ENCODE data around the gene CLK3. TPM values are rescaled to one million over a fixed set of nuclear protein-coding genes. Genes with fewer than 3 reads are reported as not detected.

Gene CLK3
- total RNA-seq, 1 donor from 2014 or later = 122 TPM

- DNase-seq (ENCODE audit: low spot score) = no peak
- Mint-ChIP-seq H3K36me3 (ENCODE audit: low read depth) (peaks cover 57% of the 10 kb centered on the region), H3K4me1 (ENCODE audit: low read depth) (peaks cover 37% of the 10 kb centered on the region), H3K27ac (peak overlapping the region; percentile 17), H3K27me3 (ENCODE audit: low read depth) (no peaks in the 10 kb centered on the region), H3K9me3 (no peaks in the 10 kb centered on the region), H3K4me3 (ENCODE audit: low read depth) (no peak overlapping the region)
- intact Hi-C loops (cut with micrococcal nuclease) = no loop called here
These were observed 3.4 kb downstream of the CLK3 start for GRCh38 chr15:74618841-74619596.

GRCh38 chr15:74619916-74620635 is 4.4 kb downstream of the CLK3 start:
- Mint-ChIP-seq H3K27ac (no peak overlapping the region), H3K9me3 (no peaks in the 10 kb centered on the region), H3K36me3 (ENCODE audit: low read depth) (peaks cover 68% of the 10 kb centered on the region), H3K4me1 (ENCODE audit: low read depth) (peaks cover 37% of the 10 kb centered on the region), H3K4me3 (ENCODE audit: low read depth) (no peak overlapping the region), H3K27me3 (ENCODE audit: low read depth) (no peaks in the 10 kb centered on the region)
- intact Hi-C loops (cut with micrococcal nuclease) = no loop called here
- no peak for DNase-seq (ENCODE audit: low spot score)

- H3K4me3 Mint-ChIP-seq (ENCODE audit: low read depth) = no peak overlapping the region
- H3K4me1 Mint-ChIP-seq (ENCODE audit: low read depth) = peaks cover 42% of the 10 kb centered on the region
- peak; percentile 72 for DNase-seq (ENCODE audit: low spot score)
- no peaks in the 10 kb centered on the region for H3K9me3 Mint-ChIP-seq
- peaks cover 76% of the 10 kb centered on the region for H3K36me3 Mint-ChIP-seq (ENCODE audit: low read depth)
- intact Hi-C loops (cut with micrococcal nuclease) = no loop called here
- peak overlapping the region; percentile 78 for H3K27ac Mint-ChIP-seq
- H3K27me3 Mint-ChIP-seq (ENCODE audit: low read depth) = no peaks in the 10 kb centered on the region
These were observed 5.3 kb downstream of the CLK3 start for GRCh38 chr15:74620636-74621545.

- DNase-seq (ENCODE audit: low spot score) = no peak
- no peak overlapping the region for H3K27ac Mint-ChIP-seq
- H3K4me3 Mint-ChIP-seq (ENCODE audit: low read depth) = no peak overlapping the region
- H3K36me3 Mint-ChIP-seq (ENCODE audit: low read depth) = peaks cover 80% of the 10 kb centered on the region
- intact Hi-C loops (cut with micrococcal nuclease) = no loop called here
- no peaks in the 10 kb centered on the region for H3K9me3 Mint-ChIP-seq
- H3K27me3 Mint-ChIP-seq (ENCODE audit: low read depth) = no peaks in the 10 kb centered on the region
- peaks cover 40% of the 10 kb centered on the region for H3K4me1 Mint-ChIP-seq (ENCODE audit: low read depth)
These were observed 5.9 kb downstream of the CLK3 start for GRCh38 chr15:74621546-74621920.

- intact Hi-C loops (cut with micrococcal nuclease) = no loop called here
- Mint-ChIP-seq H3K36me3 (ENCODE audit: low read depth) (peaks cover 79% of the 10 kb centered on the region), H3K9me3 (no peaks in the 10 kb centered on the region), H3K4me1 (ENCODE audit: low read depth) (peaks cover 36% of the 10 kb centered on the region), H3K27ac (no peak overlapping the region), H3K4me3 (ENCODE audit: low read depth) (no peak overlapping the region), H3K27me3 (ENCODE audit: low read depth) (no peaks in the 10 kb centered on the region)
- no peak for DNase-seq (ENCODE audit: low spot score)
These were observed 6.3 kb downstream of the CLK3 start for GRCh38 chr15:74621936-74622335.

- Mint-ChIP-seq H3K9me3 (no peaks in the 10 kb centered on the region), H3K27me3 (ENCODE audit: low read depth) (no peaks in the 10 kb centered on the region), H3K4me1 (ENCODE audit: low read depth) (peaks cover 28% of the 10 kb centered on the region), H3K27ac (no peak overlapping the region), H3K4me3 (ENCODE audit: low read depth) (no peak overlapping the region), H3K36me3 (ENCODE audit: low read depth) (peaks cover 82% of the 10 kb centered on the region)
- DNase-seq (ENCODE audit: low spot score) = no peak
- intact Hi-C loops (cut with micrococcal nuclease) = no loop called here
These were observed 7.1 kb downstream of the CLK3 start for GRCh38 chr15:74622758-74623157.

- H3K4me1 Mint-ChIP-seq (ENCODE audit: low read depth) = peaks cover 17% of the 10 kb centered on the region
- no peak overlapping the region for H3K27ac Mint-ChIP-seq
- no peak for DNase-seq (ENCODE audit: low spot score)
- H3K4me3 Mint-ChIP-seq (ENCODE audit: low read depth) = no peak overlapping the region
- no peaks in the 10 kb centered on the region for H3K27me3 Mint-ChIP-seq (ENCODE audit: low read depth)
- no peaks in the 10 kb centered on the region for H3K9me3 Mint-ChIP-seq
- intact Hi-C loops (cut with micrococcal nuclease) = no loop called here
- peaks cover 93% of the 10 kb centered on the region for H3K36me3 Mint-ChIP-seq (ENCODE audit: low read depth)
These were observed 8.5 kb downstream of the CLK3 start for GRCh38 chr15:74624020-74624602.

GRCh38 chr15:74625693-74626092 is 10.1 kb downstream of the CLK3 start:
- Mint-ChIP-seq H3K9me3 (no peaks in the 10 kb centered on the region), H3K36me3 (ENCODE audit: low read depth) (peaks cover 86% of the 10 kb centered on the region), H3K27ac (peak overlapping the region; percentile 3), H3K27me3 (ENCODE audit: low read depth) (no peaks in the 10 kb centered on the region), H3K4me1 (ENCODE audit: low read depth) (peaks cover 14% of the 10 kb centered on the region), H3K4me3 (ENCODE audit: low read depth) (no peak overlapping the region)
- DNase-seq (ENCODE audit: low spot score) = no peak
- intact Hi-C loops (cut with micrococcal nuclease) = no loop called here

- no peaks in the 10 kb centered on the region for H3K9me3 Mint-ChIP-seq
- peaks cover 10% of the 10 kb centered on the region for H3K4me1 Mint-ChIP-seq (ENCODE audit: low read depth)
- peaks cover 79% of the 10 kb centered on the region for H3K36me3 Mint-ChIP-seq (ENCODE audit: low read depth)
- H3K27ac Mint-ChIP-seq = no peak overlapping the region
- DNase-seq (ENCODE audit: low spot score) = no peak
- no peaks in the 10 kb centered on the region for H3K27me3 Mint-ChIP-seq (ENCODE audit: low read depth)
- intact Hi-C loops (cut with micrococcal nuclease) = no loop called here
- no peak overlapping the region for H3K4me3 Mint-ChIP-seq (ENCODE audit: low read depth)
These were observed 10.7 kb downstream of the CLK3 start for GRCh38 chr15:74626336-74626735.

- Mint-ChIP-seq H3K36me3 (ENCODE audit: low read depth) (peaks cover 76% of the 10 kb centered on the region), H3K27me3 (ENCODE audit: low read depth) (no peaks in the 10 kb centered on the region), H3K4me3 (ENCODE audit: low read depth) (no peak overlapping the region), H3K9me3 (no peaks in the 10 kb centered on the region), H3K4me1 (ENCODE audit: low read depth) (peaks cover 8% of the 10 kb centered on the region), H3K27ac (no peak overlapping the region)
- no peak for DNase-seq (ENCODE audit: low spot score)
- intact Hi-C loops (cut with micrococcal nuclease) = no loop called here
These were observed 11.4 kb downstream of the CLK3 start for GRCh38 chr15:74626752-74627692.

- no peaks in the 10 kb centered on the region for H3K27me3 Mint-ChIP-seq (ENCODE audit: low read depth)
- peaks cover 5% of the 10 kb centered on the region for H3K4me1 Mint-ChIP-seq (ENCODE audit: low read depth)
- no peaks in the 10 kb centered on the region for H3K9me3 Mint-ChIP-seq
- H3K27ac Mint-ChIP-seq = no peak overlapping the region
- no peak for DNase-seq (ENCODE audit: low spot score)
- intact Hi-C loops (cut with micrococcal nuclease) = no loop called here
- H3K4me3 Mint-ChIP-seq (ENCODE audit: low read depth) = no peak overlapping the region
- H3K36me3 Mint-ChIP-seq (ENCODE audit: low read depth) = peaks cover 73% of the 10 kb centered on the region
These were observed 12.1 kb downstream of the CLK3 start for GRCh38 chr15:74627766-74628165.

- Mint-ChIP-seq H3K36me3 (ENCODE audit: low read depth) (peaks cover 68% of the 10 kb centered on the region), H3K9me3 (no peaks in the 10 kb centered on the region), H3K27ac (no peak overlapping the region), H3K27me3 (ENCODE audit: low read depth) (no peaks in the 10 kb centered on the region), H3K4me3 (ENCODE audit: low read depth) (no peak overlapping the region), H3K4me1 (ENCODE audit: low read depth) (peaks cover 5% of the 10 kb centered on the region)
- DNase-seq (ENCODE audit: low spot score) = no peak
- intact Hi-C loops (cut with micrococcal nuclease) = no loop called here
These were observed 12.6 kb downstream of the CLK3 start for GRCh38 chr15:74628199-74628598.
